HepG2 (cell line): Measurements from ENCODE around the gene LOXL3. TPM values are rescaled to one million over a fixed set of nuclear protein-coding genes. Genes with fewer than 3 reads are reported as not detected.

Source experiments
- ATAC-seq: fragments of 200-7000 bp; cut with Tn5 transposase; 3 replicates; pipeline ENCODE4 v1.9.1; 2020; ENCODE audit warnings: mild to moderate bottlenecking, moderate library complexity
- BruUV-seq: library from RNA; stranded (reverse); fragments of 400-500 nt; replicated peaks from 2 replicates; lab custom pipeline; 2021; lab: Mats Ljungman, UMichigan
- CTCF ChIA-PET: fragments of 300-600 bp; formaldehyde crosslinking; extraction: SDS; loops from one replicate; lab custom pipeline; 2021; ENCODE audit warnings: low total read pairs, inconsistent platforms, low intra/inter-chr PET ratio; lab: Yijun Ruan, JAX
- POLR2A ChIA-PET: fragments of 350-600 bp; sonication (Branson Sonifier 250); formaldehyde crosslinking; loops from one replicate; lab custom pipeline; 2020; ENCODE audit warnings: antibody characterized with exemption, inconsistent platforms; lab: Yijun Ruan, JAX
- DNase-seq: peaks from one replicate; pipeline ENCODE4 v3.0.0-alpha.2; 2015; ENCODE audit warnings: low spot score
- FAIRE-seq: peaks from 3 replicates; lab custom pipeline; 2011; peaks lifted over from hg19 to GRCh38; lab: Jason Lieb, UNC
- H2AFZ ChIP-seq: one replicate; pipeline ENCODE4 v1.6.1; 2011; ENCODE audit warnings: low read length, inconsistent platforms
- H3K27ac ChIP-seq: fragments of 300-600 bp; 3 replicates; pipeline ENCODE4 v1.8.0; 2011; ENCODE audit warnings: mixed run types, mild to moderate bottlenecking, mixed read lengths, low read length, inconsistent platforms; ENCODE audit not compliant: insufficient read depth; ENCODE audit errors: extremely low read length
- H3K27me3 ChIP-seq, 2 experiments: fragments of 200-600 bp in 1 of 2; 2 replicates in 1 of 2; 3 replicates in 1 of 2; pipeline versions ENCODE4 v1.6.0 to v1.8.0; 2011; ENCODE audit warnings: low read length in 2 of 2, mild to moderate bottlenecking in 2 of 2, moderate library complexity in 2 of 2, inconsistent platforms in 1 of 2; ENCODE audit not compliant: insufficient read depth in 2 of 2, control insufficient read depth in 1 of 2
- H3K36me3 ChIP-seq, 2 experiments: fragments of 200-600 bp in 1 of 2; replicated peaks in 1 of 2; 2 replicates in 1 of 2; 3 replicates in 1 of 2; pipeline versions ENCODE4 v1.5.1 to v1.8.0; 2011; ENCODE audit warnings: low read length in 2 of 2, inconsistent platforms in 1 of 2; ENCODE audit not compliant: insufficient read depth in 2 of 2, control insufficient read depth in 1 of 2
- H3K4me1 ChIP-seq: 2 replicates; pipeline ENCODE4 v1.5.1; 2012; ENCODE audit warnings: low read length, inconsistent platforms; ENCODE audit not compliant: insufficient read depth
- H3K4me2 ChIP-seq: 2 replicates; pipeline ENCODE4 v1.6.0; 2011; ENCODE audit warnings: low read depth, low read length, inconsistent platforms
- H3K4me3 ChIP-seq, 3 experiments: fragments of 200-600 bp in 1 of 3; sonication (generic), shearing (Covaris generic) in 1 of 3; replicated peaks in 1 of 3; 2 replicates each; pipeline ENCODE4 v1.5.1; 2011 to 2016; ENCODE audit warnings: low read length in 3 of 3, inconsistent platforms in 2 of 3, low read depth in 2 of 3, mild to moderate bottlenecking in 2 of 3, control low read depth in 1 of 3, mixed read lengths in 1 of 3; ENCODE audit not compliant: insufficient read depth in 1 of 3
- H3K79me2 ChIP-seq: one replicate; pipeline ENCODE4 v1.6.1; 2011; ENCODE audit warnings: low read length, inconsistent platforms; ENCODE audit not compliant: insufficient read depth
- H3K9ac ChIP-seq: 2 replicates; pipeline ENCODE4 v1.6.0; 2011; ENCODE audit warnings: mild to moderate bottlenecking, low read depth, low read length, inconsistent platforms; ENCODE audit not compliant: insufficient read depth
- H3K9me3 ChIP-seq: 2 replicates; pipeline ENCODE4 v1.5.1; 2012; ENCODE audit warnings: mild to moderate bottlenecking, low read length
- H4K20me1 ChIP-seq: 2 replicates; pipeline ENCODE4 v1.6.0; 2011; ENCODE audit warnings: inconsistent platforms, mild to moderate bottlenecking, low read length, moderate library complexity; ENCODE audit not compliant: insufficient read depth
- AGO1 ChIP-seq: fragments of 200-400 bp; formaldehyde crosslinking; IDR thresholded peaks from 2 replicates; pipeline ENCODE4 v1.6.1; 2017; ENCODE audit warnings: mild to moderate bottlenecking, low read depth, low read length, moderate library complexity; ENCODE audit not compliant: poor library complexity, severe bottlenecking
- EEA1 ChIP-seq: sonication (generic); formaldehyde crosslinking; IDR thresholded peaks from 2 replicates; pipeline ENCODE4 v1.5.1; 2020; ENCODE audit warnings: mild to moderate bottlenecking, missing genetic modification reagents, borderline replicate concordance
- HDAC6 ChIP-seq: fragments of 200-600 bp; sonication (generic); IDR thresholded peaks from 2 replicates; pipeline ENCODE4 v1.7.0; 2017; ENCODE audit warnings: mild to moderate bottlenecking, antibody characterized with exemption, low read length, low read depth
- HNRNPL ChIP-seq: fragments of 200-400 bp; formaldehyde crosslinking; IDR thresholded peaks from 2 replicates; pipeline ENCODE4 v1.6.1; 2017; ENCODE audit warnings: mild to moderate bottlenecking, low read depth, low read length
- KLF9 ChIP-seq: IDR thresholded peaks from 2 replicates; pipeline ENCODE4 v1.6.1; 2016; ENCODE audit warnings: low read depth
- NFIB ChIP-seq: sonication (generic); formaldehyde crosslinking; IDR thresholded peaks from 2 replicates; pipeline ENCODE4 v1.9.0; 2021; ENCODE audit warnings: missing genetic modification reagents, mild to moderate bottlenecking, borderline replicate concordance
- RBM39 ChIP-seq: fragments of 200-400 bp; formaldehyde crosslinking; IDR thresholded peaks from one replicate; pipeline ENCODE4 v1.6.1; 2018; ENCODE audit warnings: antibody characterized with exemption, mild to moderate bottlenecking, low read depth, low read length; ENCODE audit not compliant: poor library complexity, severe bottlenecking
- ZIK1 ChIP-seq: sonication (generic); formaldehyde crosslinking; IDR thresholded peaks from 2 replicates; pipeline ENCODE4 v1.5.0; 2020; ENCODE audit warnings: mild to moderate bottlenecking, low read depth, missing genetic modification reagents, borderline replicate concordance
- ZNF101 ChIP-seq: sonication (generic); formaldehyde crosslinking; IDR thresholded peaks from 2 replicates; pipeline ENCODE4 v1.4.0; 2020; ENCODE audit warnings: mild to moderate bottlenecking, low read depth, missing genetic modification reagents, borderline replicate concordance
- ZNF329 ChIP-seq: sonication (generic); formaldehyde crosslinking; IDR thresholded peaks from 2 replicates; pipeline ENCODE4 v1.9.0; 2021; ENCODE audit warnings: low read depth, mild to moderate bottlenecking, missing genetic modification reagents
- ZNF33A ChIP-seq: sonication (generic); formaldehyde crosslinking; IDR thresholded peaks from 2 replicates; pipeline ENCODE4 v1.5.1; 2020; ENCODE audit warnings: missing genetic modification reagents, mild to moderate bottlenecking, moderate library complexity, borderline replicate concordance
- ZNF383 ChIP-seq: sonication (generic); formaldehyde crosslinking; IDR thresholded peaks from 2 replicates; pipeline ENCODE4 v1.4.0; 2020; ENCODE audit warnings: missing genetic modification reagents, mild to moderate bottlenecking, borderline replicate concordance
- ZNF543 ChIP-seq: sonication (generic); formaldehyde crosslinking; IDR thresholded peaks from 2 replicates; pipeline ENCODE4 v1.4.0; 2020; ENCODE audit warnings: mild to moderate bottlenecking, missing genetic modification reagents
- ZNF546 ChIP-seq: sonication (generic); formaldehyde crosslinking; conservative IDR thresholded peaks from 2 replicates; pipeline ENCODE4 v1.8.1; 2023; ENCODE audit warnings: mild to moderate bottlenecking, missing genetic modification reagents
- ZNF678 ChIP-seq: sonication (generic); formaldehyde crosslinking; IDR thresholded peaks from 2 replicates; pipeline ENCODE4 v1.4.0; 2020; ENCODE audit warnings: mild to moderate bottlenecking, missing genetic modification reagents
- ZNF773 ChIP-seq: sonication (generic); formaldehyde crosslinking; IDR thresholded peaks from 2 replicates; pipeline ENCODE4 v1.4.0; 2020; ENCODE audit warnings: missing genetic modification reagents, borderline replicate concordance
- WGBS: methylation state at CpG from one replicate; pipeline ENCODE4 v1.1.6; 2017; ENCODE audit warnings: low lambda C conversion rate; 5-methylcytosine and 5-hydroxymethylcytosine counted together
- in situ Hi-C: cut with HindIII; loops from 2 replicates; pipeline ENCODE4 v1.10.0; 2017; ENCODE audit warnings: low pct_unique_long_range_greater_than_20kb; ENCODE audit not compliant: extremely low pct_ligation_motif_present
- intact Hi-C: fragments of 100-400 bp; cut with micrococcal nuclease; formaldehyde crosslinking; loops from one replicate; pipeline ENCODE4 v1.10.0; 2022; ENCODE audit not compliant: unreplicated experiment
- polyA plus RNA-seq, 8 experiments: library from polyadenylated mRNA; depleted of rRNA in 3 of 8; stranded (reverse) in 7 of 8; unstranded in 1 of 8; fragments of >200 nt; fragmentation: Illumina TruSeq in 4 of 8; extraction: Trizol in 4 of 8; gene quantifications; 2 replicates each; pipeline versions ENCODE4 v1.2.1 to v1.2.3, GENCODE V29; 2011 to 2016; ENCODE audit warnings: low read depth in 4 of 8, missing spikeins in 1 of 8, mixed read lengths in 1 of 8; ENCODE audit not compliant: insufficient read depth in 1 of 8
- total RNA-seq, 5 experiments: library from RNA; depleted of rRNA; stranded (reverse); fragments of >200 nt; fragmentation: Illumina TruSeq; extraction: Trizol; gene quantifications; 2 replicates each; pipeline ENCODE4 v1.2.3, GENCODE V29; 2016; ENCODE audit warnings: low read depth in 1 of 5
- TF ChIP-seq, protein P1 (sequence below): sonication (generic); formaldehyde crosslinking; conservative IDR thresholded peaks from 2 replicates; pipeline ENCODE4 v1.4.0; 2020; ENCODE audit warnings: missing genetic modification reagents
- TF ChIP-seq, protein P2 (sequence below): sonication (generic); formaldehyde crosslinking; IDR thresholded peaks from 2 replicates; pipeline ENCODE4 v1.5.1; 2020; ENCODE audit warnings: missing genetic modification reagents, mild to moderate bottlenecking, borderline replicate concordance
- TF ChIP-seq, protein P3 (sequence below): sonication (generic); formaldehyde crosslinking; IDR thresholded peaks from 2 replicates; pipeline ENCODE4 v1.5.0; 2020; ENCODE audit warnings: missing genetic modification reagents, mild to moderate bottlenecking, borderline replicate concordance

Gene LOXL3
- total and polyA plus RNA-seq, 2 of the 13 experiments (the other 11 are each of a cell fraction or from before 2014, with no cell fraction given): 0.55 to 6.5 TPM

DNA sequence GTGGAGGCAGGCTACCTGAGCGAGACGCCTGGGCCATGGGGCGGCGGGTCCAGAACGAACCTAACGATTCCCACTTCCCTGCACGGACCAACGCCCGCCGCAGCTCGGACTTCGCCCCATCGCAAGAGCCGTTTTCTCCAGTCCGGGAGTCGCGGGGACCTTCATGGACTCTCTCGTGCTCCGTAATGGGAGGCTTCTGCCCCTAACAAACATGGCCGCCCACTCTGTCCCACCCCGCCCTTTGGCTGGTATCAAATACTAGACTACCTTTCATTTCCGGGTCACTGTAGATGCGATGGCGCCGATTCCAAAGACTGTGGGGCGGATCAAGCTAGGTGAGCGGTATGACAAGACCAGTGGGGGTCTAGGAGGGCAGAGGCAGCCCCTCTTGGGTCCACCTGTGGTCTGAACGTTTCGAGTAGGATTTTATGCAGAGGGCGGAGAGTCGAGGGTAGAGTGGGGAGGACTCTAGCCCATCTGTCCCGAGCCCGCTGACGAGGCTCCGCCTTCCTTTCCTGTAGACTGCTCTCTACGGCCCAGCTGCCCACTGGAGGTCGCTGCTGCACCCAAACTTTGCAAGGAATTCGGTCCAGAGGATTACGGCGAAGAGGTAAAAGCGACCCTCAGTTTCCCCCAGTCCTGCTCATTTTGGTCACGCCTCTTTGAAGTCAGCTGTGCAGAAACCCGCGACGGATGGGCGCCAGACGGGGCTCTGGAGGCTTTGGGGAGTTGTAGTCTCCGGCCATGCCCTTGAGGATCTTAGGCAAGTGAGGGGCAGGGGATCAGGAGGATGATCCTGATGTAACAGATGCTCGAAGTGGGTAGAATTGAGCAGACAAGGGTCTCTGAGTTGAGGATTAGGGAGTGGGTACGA is 70.7 kb downstream of the LOXL3 start, which contains the start of the genes CCDC142 and TTC31:
TSS of gene CCDC142 (minus strand) at position 198 of the 874 bp plus-strand sequence. CDS start at position 37, 161 bp downstream.
TSS of gene TTC31 (plus strand) at position 281 of the 874 bp plus-strand sequence. CDS start at position 296, 15 bp downstream.
- FAIRE-seq: peak; percentile 92
- DNase-seq: peak; percentile 97
- peaks cover 70% of the 10 kb centered on the region for H3K4me1 ChIP-seq
- ChIA-PET CTCF (interaction anchor here (1.0 to 2.4 kb wide), 7 partner anchors 18 to 104 kb away, joined by 3 to 20 read pairs (median 10); partner anchors contain the start of genes AUP1, HTRA2, INO80B and MOGS), POLR2A (interaction anchor here (0.6 to 20.6 kb wide), 21 partner anchors 10 to 357 kb away, joined by 3 to 795 read pairs (median 11); partner anchors contain the start of genes AUP1, C2orf81, DQX1 and HTRA2)
- H3K79me2 ChIP-seq: peaks cover 45% of the 10 kb centered on the region
- no peaks in the 10 kb centered on the region; a peak in 1 of 5 replicates for H3K27me3 ChIP-seq
- BruUV-seq: TSS peak; percentile 87
- H2AFZ ChIP-seq: peak within 1 kb of the TSS; percentile 85
- H3K4me3 ChIP-seq: peak within 1 kb of the TSS; percentile 82 to 87 (median 83)
- peak within 1 kb of the TSS; percentile 89 for H3K27ac ChIP-seq
- H3K4me2 ChIP-seq: peak within 1 kb of the TSS; percentile 78
- intact Hi-C loops (loop anchor here (1.0 kb wide), 5 partner anchors 19 to 104 kb away; partner anchors contain the start of genes AUP1, HTRA2 and PCGF1), in situ Hi-C loops (loop anchor here (5.0 kb wide), 1 partner anchor 99 kb away; no protein-coding TSS in a partner anchor)
- H3K36me3 ChIP-seq: peaks cover 2 to 10% of the 10 kb centered on the region in 2 experiments; a peak in 4 of 5 replicates
- no peaks in the 10 kb centered on the region for H4K20me1 ChIP-seq
- ATAC-seq: peak; percentile 91
- under 1% methylated on average over 32 of the region's 50 CpGs for WGBS
- H3K9ac ChIP-seq: peak within 1 kb of the TSS; percentile 91
- no peaks in the 10 kb centered on the region for H3K9me3 ChIP-seq
- no peak for TF ChIP-seq KLF9 (CRISPR knock-in tag)
- TF ChIP-seq ZNF383 (CRISPR knock-in tag): peak; percentile 84; the same call in 1 of the 2 replicates
- TF ChIP-seq ZIK1 (CRISPR knock-in tag): peak; percentile 84
- 0 out of 2 replicates have a peak, but pooled peaks have one; percentile 37 for TF ChIP-seq ZNF329 (CRISPR knock-in tag)
- TF ChIP-seq EEA1 (CRISPR knock-in tag): no peak
- TF ChIP-seq ZNF101 (CRISPR knock-in tag): no peak
- TF ChIP-seq ZNF678 (CRISPR knock-in tag): no peak; the same call in 1 of the 2 replicates
- no peak for TF ChIP-seq RBM39
- TF ChIP-seq HDAC6: no peak
- no peak for TF ChIP-seq ZNF33A (CRISPR knock-in tag)
- no peak for TF ChIP-seq ZNF773
- TF ChIP-seq, protein P1, sequence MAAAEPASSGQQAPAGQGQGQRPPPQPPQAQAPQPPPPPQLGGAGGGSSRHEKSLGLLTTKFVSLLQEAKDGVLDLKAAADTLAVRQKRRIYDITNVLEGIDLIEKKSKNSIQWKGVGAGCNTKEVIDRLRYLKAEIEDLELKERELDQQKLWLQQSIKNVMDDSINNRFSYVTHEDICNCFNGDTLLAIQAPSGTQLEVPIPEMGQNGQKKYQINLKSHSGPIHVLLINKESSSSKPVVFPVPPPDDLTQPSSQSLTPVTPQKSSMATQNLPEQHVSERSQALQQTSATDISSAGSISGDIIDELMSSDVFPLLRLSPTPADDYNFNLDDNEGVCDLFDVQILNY (CRISPR knock-in tag): no peak
- peak; percentile 44 for TF ChIP-seq AGO1
- TF ChIP-seq, protein P2, sequence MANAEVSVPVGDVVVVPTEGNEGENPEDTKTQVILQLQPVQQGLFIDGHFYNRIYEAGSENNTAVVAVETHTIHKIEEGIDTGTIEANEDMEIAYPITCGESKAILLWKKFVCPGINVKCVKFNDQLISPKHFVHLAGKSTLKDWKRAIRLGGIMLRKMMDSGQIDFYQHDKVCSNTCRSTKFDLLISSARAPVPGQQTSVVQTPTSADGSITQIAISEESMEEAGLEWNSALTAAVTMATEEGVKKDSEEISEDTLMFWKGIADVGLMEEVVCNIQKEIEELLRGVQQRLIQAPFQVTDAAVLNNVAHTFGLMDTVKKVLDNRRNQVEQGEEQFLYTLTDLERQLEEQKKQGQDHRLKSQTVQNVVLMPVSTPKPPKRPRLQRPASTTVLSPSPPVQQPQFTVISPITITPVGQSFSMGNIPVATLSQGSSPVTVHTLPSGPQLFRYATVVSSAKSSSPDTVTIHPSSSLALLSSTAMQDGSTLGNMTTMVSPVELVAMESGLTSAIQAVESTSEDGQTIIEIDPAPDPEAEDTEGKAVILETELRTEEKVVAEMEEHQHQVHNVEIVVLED (CRISPR knock-in tag): peak; percentile 86; the same call in 1 of the 2 replicates
- 0 out of 2 replicates have a peak, but pooled peaks have one; percentile 67 for TF ChIP-seq HNRNPL
- TF ChIP-seq ZNF543 (CRISPR knock-in tag): 0 out of 2 replicates have a peak, but pooled peaks have one; percentile 85
- TF ChIP-seq ZNF546 (CRISPR knock-in tag): peak; percentile 94; the same call in 1 of the 2 replicates
- TF ChIP-seq, protein P3, sequence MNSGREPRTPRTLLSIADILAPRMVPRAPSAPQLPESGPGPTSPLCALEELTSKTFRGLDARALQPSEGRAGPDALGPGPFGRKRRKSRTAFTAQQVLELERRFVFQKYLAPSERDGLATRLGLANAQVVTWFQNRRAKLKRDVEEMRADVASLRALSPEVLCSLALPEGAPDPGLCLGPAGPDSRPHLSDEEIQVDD (CRISPR knock-in tag): no peak
- 0 out of 2 replicates have a peak, but pooled peaks have one; percentile 10 for TF ChIP-seq NFIB (CRISPR knock-in tag)
